Measurements from ENCODE around the gene CHMP4A. TPM values are rescaled to one million over a fixed set of nuclear protein-coding genes. Genes with fewer than 3 reads are reported as not detected.
"Not testable (repeated sequence)": the region's sequence is repeated elsewhere in the genome, so short reads cannot be mapped to it uniquely, and the experiment has no call there.

Gene CHMP4A
- total RNA-seq, 1 experiment from 2014 or later = 32.7 TPM

GRCh38 chr14:24219080-24219479 lies 5.8 kb upstream of the CHMP4A start:
- Mint-ChIP-seq H3K27me3 (ENCODE audit: low read depth) (no peaks in the 10 kb centered on the region), H3K9me3 (no peaks in the 10 kb centered on the region), H3K27ac (no peak overlapping the region), H3K4me3 (no peak overlapping the region), H3K4me1 (peaks cover 13% of the 10 kb centered on the region), H3K36me3 (peaks cover 5% of the 10 kb centered on the region)
- POLR2A ChIA-PET = no interaction called here
- CTCF ChIA-PET = interaction anchor here (1.0 kb wide), 1 partner anchor 23 kb away, joined by 3 read pairs; the partner anchor contains the start of gene TINF2
- DNase-seq (ENCODE audit: low spot score) = no peak
- no peak for ATAC-seq
- TF ChIP-seq ATF1 (CRISPR knock-in tag; IDR thresholded peaks at IDR 0.05) (no peak), ZNF219 (CRISPR knock-in tag; IDR thresholded peaks at IDR 0.05; ENCODE audit: borderline replicate concordance) (no peak), SOX15 (CRISPR knock-in tag; IDR thresholded peaks at IDR 0.05) (no peak), AFF4 (CRISPR knock-in tag; IDR thresholded peaks at IDR 0.05; ENCODE audit: borderline replicate concordance) (no peak)

- POLR2A ChIA-PET, H3K27ac Mint-ChIP-seq: not testable (repeated sequence)
These were observed 3.6 kb upstream of the CHMP4A start for GRCh38 chr14:24216876-24217275.

GRCh38 chr14:24216345-24216699 lies 3.0 kb upstream of the CHMP4A start:
- Mint-ChIP-seq H3K36me3 (peaks cover 10% of the 10 kb centered on the region), H3K9me3 (no peaks in the 10 kb centered on the region), H3K27me3 (ENCODE audit: low read depth) (no peaks in the 10 kb centered on the region; the same call in 1 of the 2 replicates), H3K4me1 (peaks cover 23% of the 10 kb centered on the region), H3K4me3 (peak overlapping the region; percentile 96), H3K27ac (peak overlapping the region; percentile 97)
- no peak for DNase-seq (ENCODE audit: low spot score)
- no peak for ATAC-seq
- POLR2A ChIA-PET = interaction anchor here (1.1 to 2.1 kb wide), 4 partner anchors 20 to 55 kb away, joined by 3 to 10 read pairs (median 8); partner anchors contain the start of genes IPO4, RABGGTA, TINF2 and TM9SF1
- CTCF ChIA-PET = interaction anchor here (0.8 to 2.6 kb wide), 18 partner anchors 11 to 226 kb away, joined by 3 to 31 read pairs (median 5); partner anchors contain the start of genes CIDEB, IPO4, IRF9 and PSME2
- TF ChIP-seq ZNF512 (CRISPR knock-in tag; IDR thresholded peaks at IDR 0.05; ENCODE audit: borderline replicate concordance) = no peak
- no peak for TF ChIP-seq SMAD3 (CRISPR knock-in tag; IDR thresholded peaks at IDR 0.05; ENCODE audit: borderline replicate concordance)
- TF ChIP-seq ZNF219 (CRISPR knock-in tag; IDR thresholded peaks at IDR 0.05; ENCODE audit: borderline replicate concordance) = no peak
- TF ChIP-seq IRF2 (CRISPR knock-in tag; IDR thresholded peaks at IDR 0.05; ENCODE audit: borderline replicate concordance, low read depth) = no peak
- TF ChIP-seq ZMAT4 (CRISPR knock-in tag; IDR thresholded peaks at IDR 0.05) = no peak
- no peak for TF ChIP-seq IRF1 (CRISPR knock-in tag; IDR thresholded peaks at IDR 0.05)
- TF ChIP-seq CTCF (IDR thresholded peaks at IDR 0.05) = no peak
- TF ChIP-seq ATF3 (CRISPR knock-in tag; conservative IDR thresholded peaks at IDR 0.05) = no peak
- no peak for TF ChIP-seq FOXP4 (CRISPR knock-in tag; IDR thresholded peaks at IDR 0.05)
- no peak for TF ChIP-seq SOX15 (CRISPR knock-in tag; IDR thresholded peaks at IDR 0.05)
- no peak for TF ChIP-seq ZNF532 (CRISPR knock-in tag; IDR thresholded peaks at IDR 0.05; ENCODE audit: borderline replicate concordance)

More at GRCh38 chr14:24216876-24217275, 3.6 kb upstream of the CHMP4A start:
- CTCF ChIA-PET = interaction anchor here (1.3 to 2.5 kb wide), 4 partner anchors 25 to 82 kb away, joined by 4 to 31 read pairs (median 7); partner anchors contain the start of genes IPO4, IRF9 and TINF2
- H3K4me1 Mint-ChIP-seq = peaks cover 23% of the 10 kb centered on the region
- ATAC-seq; H3K9me3 Mint-ChIP-seq; H3K4me3 Mint-ChIP-seq; H3K27me3 Mint-ChIP-seq (ENCODE audit: low read depth); DNase-seq (ENCODE audit: low spot score); H3K36me3 Mint-ChIP-seq: not testable (repeated sequence)
